Measurements from ENCODE around the gene SORCS1.

SORCS1 gene

GRCh38 chr10:106982268-106982667, 182.2 kb downstream of the SORCS1 start:
- DNase-seq, result no peak

- no peak for DNase-seq
Measured at GRCh38 chr10:106981452-106982075, 182.9 kb downstream of the SORCS1 start.

GRCh38 chr10:106980495-106981451, 183.7 kb downstream of the SORCS1 start:
- DNase-seq, result no peak

- DNase-seq, result no peak
Measured at GRCh38 chr10:106978756-106979155, 185.8 kb downstream of the SORCS1 start.

- DNase-seq, result no peak
Measured at GRCh38 chr10:106973716-106974115, 190.8 kb downstream of the SORCS1 start.

GRCh38 chr10:106973288-106973687, 191.2 kb downstream of the SORCS1 start:
- no peak for DNase-seq

- DNase-seq, result no peak
Measured at GRCh38 chr10:106972381-106972780, 192.1 kb downstream of the SORCS1 start.

- DNase-seq, result no peak
Measured at GRCh38 chr10:106971411-106971831, 193.1 kb downstream of the SORCS1 start.

- no peak for DNase-seq
Measured at GRCh38 chr10:106967452-106967851, 197.1 kb downstream of the SORCS1 start.

- DNase-seq, result no peak
Measured at GRCh38 chr10:106960812-106961211, 203.7 kb downstream of the SORCS1 start.

GRCh38 chr10:106959521-106959920, 205.0 kb downstream of the SORCS1 start:
- no peak for DNase-seq

- no peak for DNase-seq
Measured at GRCh38 chr10:106958589-106959361, 205.7 kb downstream of the SORCS1 start.

- no peak for DNase-seq
Measured at GRCh38 chr10:106957823-106958588, 206.5 kb downstream of the SORCS1 start.

GRCh38 chr10:106956216-106956915, 208.1 kb downstream of the SORCS1 start:
- no peak for DNase-seq

GRCh38 chr10:106955133-106955532, 209.4 kb downstream of the SORCS1 start:
- no peak for DNase-seq

- no peak for DNase-seq
Measured at GRCh38 chr10:106952033-106952432, 212.5 kb downstream of the SORCS1 start.

GRCh38 chr10:106949680-106950478, 214.6 kb downstream of the SORCS1 start:
- no peak for DNase-seq

GRCh38 chr10:106947643-106948042, 216.9 kb downstream of the SORCS1 start:
- no peak for DNase-seq

- no peak for DNase-seq
Measured at GRCh38 chr10:106942035-106942662, 222.4 kb downstream of the SORCS1 start.

GRCh38 chr10:106941297-106942034, 223.0 kb downstream of the SORCS1 start:
- no peak for DNase-seq
